NT2/D1 (cell line): ENCODE data around the gene FAM184A.

ENCODE experiments used
- DNase-seq: peaks from one replicate; pipeline ENCODE4 v3.0.0-alpha.2; 2011; ENCODE audit warnings: low read depth, low spot score
- H3K27me3 ChIP-seq: 2 replicates; pipeline ENCODE4 v1.6.0; 2011; ENCODE audit warnings: mild to moderate bottlenecking; ENCODE audit not compliant: insufficient read length, insufficient read depth
- H3K36me3 ChIP-seq: 2 replicates; pipeline ENCODE4 v1.6.1; 2011; ENCODE audit warnings: mild to moderate bottlenecking, low read length, mixed read lengths; ENCODE audit not compliant: insufficient read depth, insufficient read length
- H3K4me1 ChIP-seq: 2 replicates; pipeline ENCODE4 v1.5.1; 2011; ENCODE audit not compliant: insufficient read depth, insufficient read length
- H3K4me3 ChIP-seq: 2 replicates; pipeline ENCODE4 v1.5.1; 2011; ENCODE audit warnings: low read depth; ENCODE audit not compliant: insufficient read length
- H3K9ac ChIP-seq: 2 replicates; pipeline ENCODE4 v1.6.0; 2011; ENCODE audit warnings: low read depth; ENCODE audit not compliant: insufficient read length
- H3K9me3 ChIP-seq: 2 replicates; pipeline ENCODE4 v1.5.1; 2011; ENCODE audit warnings: mild to moderate bottlenecking, low read length; ENCODE audit not compliant: insufficient read depth
- SUZ12 ChIP-seq: IDR thresholded peaks from 2 replicates; pipeline ENCODE4 v1.6.1; 2011; ENCODE audit not compliant: insufficient read length, insufficient read depth; ENCODE audit errors: extremely low read depth
- YY1 ChIP-seq: IDR thresholded peaks from 2 replicates; pipeline ENCODE4 v1.6.1; 2011; ENCODE audit not compliant: insufficient read length, insufficient read depth
- ZNF274 ChIP-seq: IDR thresholded peaks from 2 replicates; pipeline ENCODE4 v1.6.1; 2011; ENCODE audit warnings: mild to moderate bottlenecking, low read depth, low read length

FAM184A gene

DNA sequence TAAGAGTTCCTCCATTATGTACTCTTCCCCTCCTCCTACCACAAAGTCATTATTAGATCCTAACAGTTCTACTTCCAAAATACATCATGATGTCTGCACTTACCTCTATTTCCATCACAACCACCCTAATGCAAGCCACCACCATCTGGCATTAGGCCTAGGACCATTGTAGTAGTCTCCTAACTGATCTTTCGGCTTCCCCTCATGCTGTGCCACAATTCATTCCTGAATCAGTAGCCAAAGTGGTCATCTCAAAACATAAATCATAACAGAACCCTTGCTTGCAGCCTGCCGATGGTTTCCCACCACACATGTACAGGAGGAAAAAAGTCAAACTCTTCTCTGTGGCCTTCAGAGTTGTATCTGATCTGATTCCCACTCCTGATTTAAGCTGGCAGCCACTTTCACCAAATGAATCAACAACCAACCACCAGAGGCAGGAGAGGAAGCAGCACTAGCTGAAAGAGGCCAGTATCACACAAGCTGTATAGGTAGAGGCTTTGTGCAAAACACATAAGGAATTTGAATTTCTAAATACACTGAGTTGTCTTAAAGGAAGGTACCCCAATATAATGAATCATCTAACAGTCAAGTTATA is 26.1 kb downstream of the FAM184A start:
- Histone ChIP-seq H3K36me3 (no peaks in the 10 kb centered on the region), H3K27me3 (no peaks in the 10 kb centered on the region), H3K9me3 (no peaks in the 10 kb centered on the region), H3K9ac (no peak overlapping the region), H3K4me1 (no peaks in the 10 kb centered on the region), H3K4me3 (no peak overlapping the region)
- no peak for TF ChIP-seq SUZ12
- TF ChIP-seq YY1: no peak
- no peak for TF ChIP-seq ZNF274
- DNase-seq: no peak

DNA sequence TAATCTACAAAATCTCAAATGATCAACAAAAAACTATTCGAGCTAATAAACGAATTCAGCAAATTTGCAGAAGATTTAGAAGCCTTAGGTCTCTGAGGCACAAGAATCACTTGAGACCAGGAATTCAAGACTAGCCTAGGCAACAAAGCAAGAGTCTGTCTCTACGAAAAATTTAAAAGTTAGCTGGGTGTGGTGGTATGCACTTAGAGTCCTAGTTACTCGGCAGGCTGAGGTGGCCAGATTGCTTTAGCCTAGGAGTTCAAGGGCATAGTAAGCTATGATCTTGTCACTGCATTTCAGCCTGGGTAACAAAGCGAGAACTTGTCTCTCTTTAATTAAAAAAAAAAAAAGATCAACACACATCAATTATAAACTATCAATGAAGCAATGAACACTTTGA is 34.2 kb downstream of the FAM184A start:
- Histone ChIP-seq H3K27me3 (no peaks in the 10 kb centered on the region), H3K4me3 (no peak overlapping the region), H3K36me3 (no peaks in the 10 kb centered on the region), H3K9me3 (no peaks in the 10 kb centered on the region), H3K4me1 (no peaks in the 10 kb centered on the region), H3K9ac (no peak overlapping the region)
- DNase-seq: no peak
- TF ChIP-seq ZNF274: no peak
- TF ChIP-seq SUZ12: no peak
- no peak for TF ChIP-seq YY1

GRCh38 chr6:119043783-119044182 is 34.7 kb downstream of the FAM184A start:
- no peak for DNase-seq
- no peaks in the 10 kb centered on the region for H3K4me1 ChIP-seq
- no peaks in the 10 kb centered on the region for H3K27me3 ChIP-seq
- H3K9me3 ChIP-seq: no peaks in the 10 kb centered on the region
- H3K9ac ChIP-seq: no peak overlapping the region
- no peaks in the 10 kb centered on the region for H3K36me3 ChIP-seq
- TF ChIP-seq ZNF274 (no peak), SUZ12 (no peak), YY1 (no peak)
- H3K4me3 ChIP-seq: no peak overlapping the region

GRCh38 chr6:119043265-119043664 is 35.2 kb downstream of the FAM184A start:
- Histone ChIP-seq H3K9me3 (no peaks in the 10 kb centered on the region), H3K4me3 (no peak overlapping the region), H3K9ac (no peak overlapping the region), H3K4me1 (no peaks in the 10 kb centered on the region), H3K36me3 (no peaks in the 10 kb centered on the region), H3K27me3 (no peaks in the 10 kb centered on the region)
- no peak for TF ChIP-seq SUZ12
- TF ChIP-seq ZNF274: no peak
- no peak for TF ChIP-seq YY1
- no peak for DNase-seq

- H3K4me1 ChIP-seq: no peaks in the 10 kb centered on the region
- H3K4me3 ChIP-seq: no peak overlapping the region
- DNase-seq: no peak
- no peaks in the 10 kb centered on the region for H3K27me3 ChIP-seq
- H3K36me3 ChIP-seq: no peaks in the 10 kb centered on the region
- TF ChIP-seq ZNF274 (no peak), SUZ12 (no peak), YY1 (no peak)
- H3K9me3 ChIP-seq: no peaks in the 10 kb centered on the region
- H3K9ac ChIP-seq: no peak overlapping the region
These were observed 37.8 kb downstream of the FAM184A start for GRCh38 chr6:119040636-119041035.

DNA sequence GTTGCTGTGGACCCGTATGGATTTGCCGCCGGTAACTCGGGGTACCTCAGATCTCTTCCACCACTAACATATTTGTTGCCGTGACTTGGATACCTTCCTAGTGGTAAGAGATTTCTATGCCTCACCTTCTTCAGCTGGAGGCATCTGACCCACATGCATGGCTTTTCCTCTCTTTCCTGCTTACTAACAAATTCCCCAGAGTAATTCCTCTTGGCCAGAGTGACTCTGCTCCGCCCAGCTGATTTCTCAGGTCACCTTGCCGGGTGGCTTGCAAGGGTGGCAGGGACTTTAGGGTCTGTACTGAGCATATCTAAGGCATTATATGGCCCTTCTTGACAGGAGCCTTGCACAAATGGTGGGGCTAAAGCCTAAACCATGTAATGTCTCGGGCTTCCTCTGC is 38.2 kb downstream of the FAM184A start:
- TF ChIP-seq SUZ12 (no peak), ZNF274 (no peak), YY1 (no peak)
- DNase-seq: no peak
- Histone ChIP-seq H3K9me3 (no peaks in the 10 kb centered on the region), H3K4me1 (no peaks in the 10 kb centered on the region), H3K4me3 (no peak overlapping the region), H3K27me3 (no peaks in the 10 kb centered on the region), H3K9ac (no peak overlapping the region), H3K36me3 (no peaks in the 10 kb centered on the region)

- no peak overlapping the region for H3K9ac ChIP-seq
These were observed 40.4 kb downstream of the FAM184A start for GRCh38 chr6:119037941-119038623.

More at GRCh38 chr6:119037941-119038623, 40.4 kb downstream of the FAM184A start:
- H3K36me3 ChIP-seq: no peaks in the 10 kb centered on the region
- H3K4me3 ChIP-seq: no peak overlapping the region
- no peaks in the 10 kb centered on the region for H3K4me1 ChIP-seq
- no peak for TF ChIP-seq ZNF274
- no peak for TF ChIP-seq SUZ12
- no peak for TF ChIP-seq YY1
- no peaks in the 10 kb centered on the region for H3K9me3 ChIP-seq
- DNase-seq: no peak
- no peaks in the 10 kb centered on the region for H3K27me3 ChIP-seq
